Measurements from ENCODE around the gene C15orf39.
"Not testable (repeated sequence)": the region's sequence is repeated elsewhere in the genome, so short reads cannot be mapped to it uniquely, and the experiment has no call there.

- TF ChIP-seq CTCF, POLR2A (IDR thresholded peaks at IDR 0.05): not testable (repeated sequence)
These were observed 57.1 kb downstream of the C15orf39 start for GRCh38 chr15:75258620-75259343.
